Stomach (tissue), 4 donors: ENCODE results near the gene OR2H2.

Experiments used
- CTCF ChIP-seq, 7 experiments: fragments of 450-650 bp in 4 of 7; fragments of 200-600 bp in 3 of 7; sonication (generic) in 3 of 7; IDR thresholded peaks; one replicate each; pipeline ENCODE4 v1.5.1; 2016 to 2019; ENCODE audit warnings: antibody characterized with exemption in 7 of 7, control low read depth in 2 of 7, mild to moderate bottlenecking in 1 of 7
- EP300 ChIP-seq: sonication (generic); formaldehyde crosslinking; IDR thresholded peaks from one replicate; pipeline ENCODE4 v1.6.1; 2017; ENCODE audit warnings: antibody characterized with exemption
- POLR2A ChIP-seq, 4 donors: fragments of 450-650 bp; IDR thresholded peaks; one replicate each; pipeline ENCODE4 v1.6.1; 2016; ENCODE audit warnings: antibody characterized with exemption in 4 of 4, control low read depth in 2 of 4, mild to moderate bottlenecking in 1 of 4, moderate library complexity in 1 of 4
- POLR2AphosphoS5 ChIP-seq, 3 donors: sonication (generic); formaldehyde crosslinking; IDR thresholded peaks; one replicate each; pipeline ENCODE4 v1.6.1; 2016; ENCODE audit warnings: antibody characterized with exemption in 3 of 3

GRCh38 chr6:29630315-29630714 is 45.4 kb downstream of the OR2H2 start:
- TF ChIP-seq CTCF (IDR thresholded peaks at IDR 0.05): no peak
- no peak for TF ChIP-seq POLR2A (IDR thresholded peaks at IDR 0.05)
- TF ChIP-seq POLR2AphosphoS5 (IDR thresholded peaks at IDR 0.05): no peak
- TF ChIP-seq EP300: no peak
